K562 (cell line): Measurements from ENCODE around the gene ATRIP. TPM values are rescaled to one million over a fixed set of nuclear protein-coding genes. Genes with fewer than 3 reads are reported as not detected.

Experiments
- ATAC-seq: fragments of 200-7000 bp; cut with Tn5 transposase; 3 replicates; pipeline ENCODE4 v1.9.1; 2020; ENCODE audit warnings: moderate library complexity
- BruUV-seq: library from RNA; stranded (reverse); fragments of 400-500 nt; replicated peaks from 2 replicates; lab custom pipeline; 2021; lab: Mats Ljungman, UMichigan
- CTCF ChIA-PET: fragments of 300-600 bp; formaldehyde crosslinking; extraction: SDS; loops from one replicate; lab custom pipeline; 2021; ENCODE audit warnings: low intra/inter-chr PET ratio; lab: Yijun Ruan, JAX
- POLR2A ChIA-PET: fragments of 300-600, 350-650 bp; sonication (Branson Sonifier 250); formaldehyde crosslinking; extraction: SDS; loops from one replicate; lab custom pipeline; 2021; ENCODE audit warnings: antibody characterized with exemption, inconsistent platforms; lab: Yijun Ruan, JAX
- DNase-seq, 4 experiments: peaks; one replicate each; pipeline versions ENCODE4 v3.0.0 to v3.0.0-alpha.2; 2011 to 2018; ENCODE audit warnings: low spot score in 3 of 4, mixed read lengths in 3 of 4; ENCODE audit errors: extremely low read depth in 1 of 4
- FAIRE-seq: peaks from 2 replicates; lab custom pipeline; 2011; peaks lifted over from hg19 to GRCh38; lab: Jason Lieb, UNC
- H2AFZ ChIP-seq: 2 replicates; pipeline ENCODE4 v1.6.0; 2011; ENCODE audit warnings: low read depth, low read length, control low read depth, inconsistent platforms
- H3K27ac ChIP-seq: fragments of 200-600 bp; 3 replicates; pipeline ENCODE4 v1.8.0; 2011; ENCODE audit warnings: low read depth, mild to moderate bottlenecking, control low read depth, inconsistent platforms, low read length, moderate library complexity, mixed read lengths; ENCODE audit errors: extremely low read depth
- H3K27me3 ChIP-seq, 2 experiments: fragments of 300-600 bp in 1 of 2; 2 replicates in 1 of 2; 3 replicates in 1 of 2; pipeline versions ENCODE4 v1.6.0 to v1.8.0; 2011; ENCODE audit warnings: inconsistent platforms in 2 of 2, low read length in 2 of 2, mild to moderate bottlenecking in 1 of 2, mixed read lengths in 1 of 2, moderate library complexity in 1 of 2; ENCODE audit not compliant: control insufficient read depth in 2 of 2, insufficient read depth in 2 of 2
- H3K36me3 ChIP-seq: fragments of 300-600 bp; 3 replicates; pipeline ENCODE4 v1.8.0; 2011; ENCODE audit warnings: mild to moderate bottlenecking, low read length, inconsistent platforms; ENCODE audit not compliant: control insufficient read depth, insufficient read depth
- H3K4me1 ChIP-seq, 2 experiments: fragments of 200-600 bp in 1 of 2; replicated peaks in 1 of 2; 2 replicates in 1 of 2; 3 replicates in 1 of 2; pipeline versions ENCODE4 v1.5.1 to v1.8.0; 2011; ENCODE audit warnings: inconsistent platforms in 2 of 2, low read length in 2 of 2, mild to moderate bottlenecking in 1 of 2, mixed read lengths in 1 of 2, moderate library complexity in 1 of 2; ENCODE audit not compliant: control insufficient read depth in 2 of 2, insufficient read depth in 2 of 2
- H3K4me2 ChIP-seq: 2 replicates; pipeline ENCODE4 v1.6.1; 2011; ENCODE audit warnings: low read length, control low read depth, inconsistent platforms, mixed read lengths; ENCODE audit not compliant: insufficient read depth
- H3K4me3 ChIP-seq: fragments of 200-600 bp; sonication (generic), shearing (Covaris generic); 2 replicates; pipeline ENCODE4 v1.5.1; 2016; ENCODE audit warnings: control low read depth, inconsistent platforms
- H3K79me2 ChIP-seq: fragments of 200-600 bp; 3 replicates; pipeline ENCODE4 v1.8.0; 2011; ENCODE audit warnings: low read length, inconsistent platforms; ENCODE audit not compliant: control insufficient read depth, insufficient read depth
- H3K9ac ChIP-seq, 2 experiments: 2 replicates each; pipeline versions ENCODE4 v1.6.0 to v1.6.1; 2011; ENCODE audit warnings: low read depth in 2 of 2, low read length in 2 of 2, control low read depth in 1 of 2, inconsistent platforms in 1 of 2, mild to moderate bottlenecking in 1 of 2, mixed read lengths in 1 of 2; ENCODE audit not compliant: insufficient read depth in 1 of 2
- H3K9me1 ChIP-seq: one replicate; pipeline ENCODE4 v1.6.0; 2011; ENCODE audit warnings: inconsistent platforms, mild to moderate bottlenecking, low read length, moderate library complexity; ENCODE audit not compliant: control insufficient read depth, insufficient read depth
- H3K9me3 ChIP-seq: replicated peaks from 2 replicates; pipeline ENCODE4 v1.5.1; 2011; ENCODE audit warnings: low read depth, low read length, inconsistent platforms; ENCODE audit not compliant: control insufficient read depth, insufficient read depth
- H4K20me1 ChIP-seq: replicated peaks from 2 replicates; pipeline ENCODE4 v1.6.1; 2011; ENCODE audit warnings: low read length, inconsistent platforms, mixed read lengths; ENCODE audit not compliant: control insufficient read depth, insufficient read depth
- IRF2 ChIP-seq: sonication (generic); formaldehyde crosslinking; IDR thresholded peaks from 2 replicates; pipeline ENCODE4 v1.8.1; 2022; ENCODE audit warnings: mild to moderate bottlenecking, missing genetic modification reagents
- JUND ChIP-seq, 2 experiments: IDR thresholded peaks; 2 replicates in 1 of 2; 3 replicates in 1 of 2; pipeline ENCODE4 v1.6.1; 2011; ENCODE audit warnings: borderline replicate concordance in 2 of 2, low read depth in 2 of 2, low read length in 2 of 2, improper control_type of control experiment in 1 of 2, missing biosample characterization in 1 of 2, missing genetic modification characterization in 1 of 2, missing genetic modification reagents in 1 of 2
- KDM5B ChIP-seq: fragments of 200-600 bp; sonication (generic); IDR thresholded peaks from 2 replicates; pipeline ENCODE4 v1.6.1; 2012; ENCODE audit warnings: low read depth, mild to moderate bottlenecking, moderate library complexity, low read length, control low read depth, inconsistent platforms; ENCODE audit not compliant: insufficient replicate concordance
- MCM2 ChIP-seq: fragments of 450-650 bp; IDR thresholded peaks from 2 replicates; pipeline ENCODE4 v1.6.1; 2017; ENCODE audit warnings: low read depth, mild to moderate bottlenecking
- MTF1 ChIP-seq: fragments of 250-450 bp; sonication (Bioruptor Pico); IDR thresholded peaks from 2 replicates; pipeline ENCODE4 v1.9.0; 2021; ENCODE audit warnings: moderate library complexity, mild to moderate bottlenecking, inconsistent platforms, borderline replicate concordance
- MYNN ChIP-seq, 2 experiments: sonication (generic); formaldehyde crosslinking in 1 of 2; IDR thresholded peaks; 2 replicates each; pipeline versions ENCODE4 v1.5.0 to v1.6.1; 2016 to 2020; ENCODE audit warnings: antibody characterized with exemption in 1 of 2, missing genetic modification reagents in 1 of 2
- POLR2G ChIP-seq: fragments of 200-400 bp; formaldehyde crosslinking; IDR thresholded peaks from 2 replicates; pipeline ENCODE4 v1.6.1; 2017; ENCODE audit warnings: low read depth, mild to moderate bottlenecking, antibody characterized with exemption, low read length, moderate library complexity
- RAD21 ChIP-seq, 2 experiments: fragments of 250-450 bp in 1 of 2; fragments of 450-650 bp in 1 of 2; sonication (Bioruptor Pico) in 1 of 2; formaldehyde crosslinking in 1 of 2; IDR thresholded peaks in 1 of 2; conservative IDR thresholded peaks in 1 of 2; 2 replicates each; pipeline versions ENCODE4 v1.4.0 to v1.8.0; 2020 to 2022; ENCODE audit warnings: mild to moderate bottlenecking in 2 of 2, moderate library complexity in 1 of 2
- TFAM ChIP-seq: fragments of 250-450 bp; sonication (Bioruptor Pico); conservative IDR thresholded peaks from 2 replicates; pipeline ENCODE4 v1.5.0; 2021; ENCODE audit warnings: mild to moderate bottlenecking, moderate library complexity
- TRIM28 ChIP-seq: fragments of 450-650 bp; IDR thresholded peaks from 2 replicates; pipeline ENCODE4 v1.6.1; 2017
- ZNF134 ChIP-seq: fragments of 250-450 bp; sonication (Bioruptor Pico); conservative IDR thresholded peaks from 2 replicates; pipeline ENCODE4 v1.4.0; 2020
- ZNF175 ChIP-seq: fragments of 200-800 bp; sonication (Bioruptor generic); IDR thresholded peaks from 2 replicates; pipeline ENCODE4 v1.6.1; 2016; ENCODE audit warnings: low read depth, mild to moderate bottlenecking, missing genetic modification characterization, missing compliant biosample characterization
- ZNF707 ChIP-seq: fragments of 250-450 bp; sonication (Bioruptor Pico); conservative IDR thresholded peaks from 2 replicates; pipeline ENCODE4 v1.8.0; 2022; ENCODE audit warnings: inconsistent platforms, mild to moderate bottlenecking, moderate library complexity
- ZSCAN29 ChIP-seq: fragments of 450-650 bp; IDR thresholded peaks from 2 replicates; pipeline ENCODE4 v1.6.1; 2017
- WGBS: fragments of 100-300 bp; shearing (Covaris generic); methylation state at CpG from one replicate; pipeline ENCODE4 v1.1.6; 2016; ENCODE audit warnings: low coverage, mixed read lengths; ENCODE audit not compliant: insufficient coverage; ENCODE audit errors: missing lambda C conversion rate; 5-methylcytosine and 5-hydroxymethylcytosine counted together
- in situ Hi-C: fragments of 300-500 bp; cut with MboI; formaldehyde crosslinking; loops from 4 replicates; pipeline ENCODE4 v1.15.0; 2018; ENCODE audit warnings: inconsistent platforms, mixed read lengths
- intact Hi-C: fragments of 100-400 bp; cut with micrococcal nuclease; formaldehyde crosslinking; loops from 2 replicates; pipeline ENCODE4 v1.14.2; 2022
- polyA plus RNA-seq, 8 experiments: library from polyadenylated mRNA; depleted of rRNA in 4 of 8; stranded (reverse) in 5 of 8; unstranded in 3 of 8; fragments of >200 nt; fragmentation: Nextera tagmentation in 2 of 8; fragmentation: Illumina TruSeq in 1 of 8; extraction: Ambion mirVana in 2 of 8; extraction: Trizol in 1 of 8; gene quantifications; 2 replicates each; pipeline versions ENCODE4 v1.2.1 to v1.2.3, GENCODE V29; 2011 to 2014; ENCODE audit warnings: inconsistent platforms in 1 of 8, missing spikeins in 1 of 8
- total RNA-seq, 7 experiments: library from RNA; depleted of rRNA in 6 of 7; stranded (reverse); fragments of >200 nt in 6 of 7; fragmentation: Illumina TruSeq in 2 of 7; extraction: Trizol in 2 of 7; gene quantifications; 2 replicates each; pipeline versions ENCODE4 v1.2.1 to v1.2.3, GENCODE V29; 2011 to 2021; ENCODE audit warnings: low replicate concordance in 1 of 7
- TF ChIP-seq, protein P1 (sequence below), 3 experiments: IDR thresholded peaks in 2 of 3; conservative IDR thresholded peaks in 1 of 3; 2 replicates each; pipeline ENCODE4 v1.5.1; 2011 to 2012; ENCODE audit warnings: low read length in 3 of 3, mild to moderate bottlenecking in 3 of 3, control low read depth in 2 of 3, improper control_type of control experiment in 1 of 3, inconsistent platforms in 1 of 3, low read depth in 1 of 3, mixed read lengths in 1 of 3, moderate library complexity in 1 of 3; ENCODE audit not compliant: insufficient read depth in 2 of 3
- TF ChIP-seq, protein P2 (sequence below): fragments of 450-650 bp; formaldehyde crosslinking; IDR thresholded peaks from 2 replicates; pipeline ENCODE4 v1.4.0; 2022; ENCODE audit warnings: missing genetic modification characterization
- TF ChIP-seq, protein P3 (sequence below): sonication (generic); formaldehyde crosslinking; IDR thresholded peaks from 2 replicates; pipeline ENCODE4 v1.8.0; 2022; ENCODE audit warnings: mild to moderate bottlenecking, low read depth, missing genetic modification reagents

The ATRIP gene
- total and polyA plus RNA-seq, 9 of the 15 experiments (the other 6 are each of a cell fraction or from before 2014, with no cell fraction given), result 1.7 to 15.7 (median 10.5) TPM

DNA sequence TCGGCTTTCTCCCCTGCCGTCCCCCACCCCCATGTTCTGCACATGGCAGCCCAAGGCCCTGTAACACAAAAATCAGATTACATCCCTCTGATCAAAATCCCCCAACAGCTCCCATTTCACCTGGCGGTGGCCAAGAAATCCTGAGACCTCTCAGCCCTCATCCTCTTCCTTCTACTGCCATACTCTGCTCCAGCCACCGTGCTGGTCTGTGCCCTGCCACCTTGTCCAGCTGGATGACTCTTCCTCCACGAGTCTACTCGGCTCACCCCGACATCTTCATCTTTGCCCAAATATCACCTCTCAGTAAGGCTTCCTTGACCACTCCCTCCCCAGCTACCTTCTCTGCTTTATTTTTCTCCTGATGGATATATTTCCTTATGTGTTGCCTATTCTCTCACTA is 9.7 kb upstream of the ATRIP start (continued):
- TF ChIP-seq, protein P1, sequence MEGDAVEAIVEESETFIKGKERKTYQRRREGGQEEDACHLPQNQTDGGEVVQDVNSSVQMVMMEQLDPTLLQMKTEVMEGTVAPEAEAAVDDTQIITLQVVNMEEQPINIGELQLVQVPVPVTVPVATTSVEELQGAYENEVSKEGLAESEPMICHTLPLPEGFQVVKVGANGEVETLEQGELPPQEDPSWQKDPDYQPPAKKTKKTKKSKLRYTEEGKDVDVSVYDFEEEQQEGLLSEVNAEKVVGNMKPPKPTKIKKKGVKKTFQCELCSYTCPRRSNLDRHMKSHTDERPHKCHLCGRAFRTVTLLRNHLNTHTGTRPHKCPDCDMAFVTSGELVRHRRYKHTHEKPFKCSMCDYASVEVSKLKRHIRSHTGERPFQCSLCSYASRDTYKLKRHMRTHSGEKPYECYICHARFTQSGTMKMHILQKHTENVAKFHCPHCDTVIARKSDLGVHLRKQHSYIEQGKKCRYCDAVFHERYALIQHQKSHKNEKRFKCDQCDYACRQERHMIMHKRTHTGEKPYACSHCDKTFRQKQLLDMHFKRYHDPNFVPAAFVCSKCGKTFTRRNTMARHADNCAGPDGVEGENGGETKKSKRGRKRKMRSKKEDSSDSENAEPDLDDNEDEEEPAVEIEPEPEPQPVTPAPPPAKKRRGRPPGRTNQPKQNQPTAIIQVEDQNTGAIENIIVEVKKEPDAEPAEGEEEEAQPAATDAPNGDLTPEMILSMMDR (IDR thresholded peaks at IDR 0.05 in 2 of 3, conservative IDR thresholded peaks at IDR 0.05 in 1 of 3; ENCODE audit: insufficient read depth in 2 of 3, low read depth in 1 of 3, low read length in 3 of 3), result no peak
- TF ChIP-seq ZNF707 (no peak), KDM5B (no peak), MTF1 (CRISPR knock-in tag) (no peak), ZNF175 (CRISPR knock-in tag) (no peak), TRIM28 (no peak)

DNA sequence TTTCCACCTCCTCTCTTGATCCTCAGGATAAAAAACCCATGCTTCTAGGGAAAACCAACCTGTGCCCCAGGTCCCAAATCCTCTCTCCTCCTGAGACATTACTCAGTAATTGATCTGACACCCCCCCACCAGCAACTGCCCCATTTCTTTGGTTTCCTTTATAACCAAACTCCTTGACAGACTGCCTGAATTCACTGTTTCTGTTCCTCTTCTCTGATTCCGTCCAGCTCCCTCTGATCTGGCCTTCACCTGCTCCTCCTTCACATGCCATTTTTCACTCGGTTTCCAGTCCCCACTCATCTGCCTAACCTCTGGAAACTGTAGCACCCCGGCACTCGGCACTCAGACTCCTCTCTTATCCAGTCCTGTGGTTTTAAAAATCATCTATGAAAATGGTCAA is 8.7 kb upstream of the ATRIP start:
- POLR2A ChIA-PET, result no interaction called here
- CTCF ChIA-PET, result no interaction called here
- no peak overlapping the region; a peak in 1 of 4 replicates for H3K9ac ChIP-seq
- in situ Hi-C loops (loop anchor here (5.0 to 10.0 kb wide), 4 partner anchors 36 to 243 kb away; no protein-coding TSS in a partner anchor), intact Hi-C loops (loop anchor here (2.0 kb wide), 2 partner anchors 205 to 243 kb away; no protein-coding TSS in a partner anchor)
- FAIRE-seq (no peak), DNase-seq (no peak), ATAC-seq (no peak)
- no peaks in the 10 kb centered on the region; a peak in 1 of 5 replicates for H3K27me3 ChIP-seq
- no peak overlapping the region for H2AFZ ChIP-seq
- H3K79me2 ChIP-seq, result peaks cover 39% of the 10 kb centered on the region
- peaks cover 6% of the 10 kb centered on the region for H3K9me1 ChIP-seq
- no peak overlapping the region for H3K4me3 ChIP-seq
- no peak overlapping the region for H3K27ac ChIP-seq
- peaks cover 16 to 17% of the 10 kb centered on the region in 2 experiments; a peak in 4 of 5 replicates for H3K4me1 ChIP-seq
- no TSS peak for BruUV-seq
- H3K4me2 ChIP-seq, result no peak overlapping the region
- 46% methylated on average over 2 of the region's 4 CpGs for WGBS
- H3K9me3 ChIP-seq, result no peaks in the 10 kb centered on the region
- H3K36me3 ChIP-seq, result peaks cover 33% of the 10 kb centered on the region; the same call in 2 of the 3 replicates
- H4K20me1 ChIP-seq, result no peaks in the 10 kb centered on the region
- TF ChIP-seq, protein P2, sequence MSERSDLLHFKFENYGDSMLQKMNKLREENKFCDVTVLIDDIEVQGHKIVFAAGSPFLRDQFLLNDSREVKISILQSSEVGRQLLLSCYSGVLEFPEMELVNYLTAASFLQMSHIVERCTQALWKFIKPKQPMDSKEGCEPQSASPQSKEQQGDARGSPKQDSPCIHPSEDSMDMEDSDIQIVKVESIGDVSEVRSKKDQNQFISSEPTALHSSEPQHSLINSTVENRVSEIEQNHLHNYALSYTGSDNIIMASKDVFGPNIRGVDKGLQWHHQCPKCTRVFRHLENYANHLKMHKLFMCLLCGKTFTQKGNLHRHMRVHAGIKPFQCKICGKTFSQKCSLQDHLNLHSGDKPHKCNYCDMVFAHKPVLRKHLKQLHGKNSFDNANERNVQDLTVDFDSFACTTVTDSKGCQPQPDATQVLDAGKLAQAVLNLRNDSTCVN (CRISPR knock-in tag), result no peak
- TF ChIP-seq TFAM (CRISPR knock-in tag) (no peak), POLR2G (no peak), JUND (IDR thresholded peaks at IDR 0.05; ENCODE audit: borderline replicate concordance, low read depth, low read length) (no peak), JUND (tag; IDR thresholded peaks at IDR 0.05; ENCODE audit: borderline replicate concordance, low read depth, low read length) (no peak), RAD21 (CRISPR knock-in tag; conservative IDR thresholded peaks at IDR 0.05 in 1 of 2, IDR thresholded peaks at IDR 0.05 in 1 of 2) (no peak), MTF1 (CRISPR knock-in tag) (no peak), MYNN (IDR thresholded peaks at IDR 0.05) (no peak), MYNN (CRISPR knock-in tag; IDR thresholded peaks at IDR 0.05) (no peak), ZNF134 (CRISPR knock-in tag) (no peak), ZSCAN29 (no peak), IRF2 (CRISPR knock-in tag) (no peak), MCM2 (no peak)
- TF ChIP-seq, protein P3, sequence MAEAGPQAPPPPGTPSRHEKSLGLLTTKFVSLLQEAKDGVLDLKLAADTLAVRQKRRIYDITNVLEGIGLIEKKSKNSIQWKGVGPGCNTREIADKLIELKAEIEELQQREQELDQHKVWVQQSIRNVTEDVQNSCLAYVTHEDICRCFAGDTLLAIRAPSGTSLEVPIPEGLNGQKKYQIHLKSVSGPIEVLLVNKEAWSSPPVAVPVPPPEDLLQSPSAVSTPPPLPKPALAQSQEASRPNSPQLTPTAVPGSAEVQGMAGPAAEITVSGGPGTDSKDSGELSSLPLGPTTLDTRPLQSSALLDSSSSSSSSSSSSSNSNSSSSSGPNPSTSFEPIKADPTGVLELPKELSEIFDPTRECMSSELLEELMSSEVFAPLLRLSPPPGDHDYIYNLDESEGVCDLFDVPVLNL (CRISPR knock-in tag), result no peak
